ENCODE measurements around the gene KRTCAP2.

KRTCAP2 gene

DNA sequence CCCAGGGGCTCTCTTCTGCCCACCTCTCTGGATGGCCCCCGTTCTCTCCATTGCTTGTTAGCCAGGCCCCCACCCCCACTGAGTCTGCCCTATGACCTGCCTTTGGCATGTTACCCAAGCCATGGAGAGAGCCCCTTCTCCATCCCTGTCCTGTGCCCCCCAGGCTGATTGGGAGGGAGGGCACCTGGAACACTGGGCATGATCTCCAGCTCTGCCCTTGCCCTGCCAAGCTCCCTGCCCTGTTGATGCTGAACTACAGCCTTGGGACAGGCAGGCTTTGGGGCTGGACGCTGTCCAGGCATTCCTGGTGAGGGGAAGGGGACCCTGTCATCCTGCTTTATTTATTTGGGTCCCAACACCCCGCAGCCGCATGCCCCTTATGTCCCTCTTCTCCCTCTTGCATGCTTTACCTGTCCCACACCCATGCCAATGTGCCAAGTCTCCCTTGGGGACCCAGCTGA is 11.3 kb upstream of the KRTCAP2 start:
- DNase-seq (ENCODE audit: low read depth in 1 of 2, low spot score in 1 of 2), result no peak

GRCh38 chr1:155183775-155184221 is 10.7 kb upstream of the KRTCAP2 start:
- no peak for DNase-seq (ENCODE audit: low read depth in 1 of 2, low spot score in 1 of 2)

GRCh38 chr1:155182052-155182550 is 9.0 kb upstream of the KRTCAP2 start:
- DNase-seq (ENCODE audit: low read depth in 1 of 2, low spot score in 1 of 2), result no peak

- no peak for DNase-seq (ENCODE audit: low read depth in 1 of 2, low spot score in 1 of 2)
These were observed 8.4 kb upstream of the KRTCAP2 start for GRCh38 chr1:155181371-155182051.

DNA sequence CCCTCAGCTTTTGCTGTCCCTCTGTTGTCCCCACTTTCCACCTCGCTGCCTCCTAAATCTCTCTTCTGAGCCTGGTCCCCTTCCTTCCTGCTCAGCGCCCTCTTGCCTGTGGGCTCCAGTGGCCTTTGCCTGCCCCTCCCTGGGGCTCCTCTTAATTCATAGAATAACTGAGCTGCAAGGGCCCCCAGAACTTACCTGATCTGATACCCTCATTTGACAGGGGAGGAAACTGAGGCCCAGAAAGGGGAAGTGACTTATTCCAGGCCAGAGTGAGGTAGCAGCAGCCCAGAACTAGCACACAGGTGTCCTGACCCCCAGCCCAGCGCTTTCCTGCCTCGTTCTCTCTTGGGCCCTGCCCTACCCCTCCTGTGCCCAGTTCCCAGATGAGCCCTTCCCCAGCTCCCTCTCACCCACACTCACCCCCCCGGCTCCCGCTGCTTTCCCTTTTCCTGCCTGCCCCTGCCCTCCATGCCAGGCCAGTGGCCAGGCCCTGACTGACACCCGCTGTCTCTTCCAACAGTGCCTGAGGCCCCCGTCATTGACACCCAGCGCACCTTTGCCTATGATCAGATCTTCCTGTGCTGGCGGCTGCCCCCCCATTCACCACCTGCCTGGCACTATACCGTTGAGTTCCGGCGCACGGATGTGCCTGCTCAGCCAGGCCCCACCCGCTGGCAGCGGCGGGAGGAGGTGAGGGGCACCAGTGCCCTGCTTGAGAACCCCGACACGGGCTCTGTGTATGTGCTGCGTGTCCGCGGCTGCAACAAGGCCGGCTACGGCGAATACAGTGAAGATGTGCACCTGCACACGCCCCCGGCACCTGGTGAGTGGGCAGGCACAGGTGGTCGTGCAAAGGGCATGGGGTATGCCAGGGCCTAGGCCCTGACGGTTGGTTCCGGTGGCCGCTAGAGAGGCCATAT is 6.3 kb upstream of the KRTCAP2 start:
- DNase-seq (ENCODE audit: low read depth in 1 of 2, low spot score in 1 of 2), result no peak

- DNase-seq (ENCODE audit: low read depth in 1 of 2, low spot score in 1 of 2), result no peak
These were observed 5.5 kb upstream of the KRTCAP2 start for GRCh38 chr1:155178441-155179111.

DNA sequence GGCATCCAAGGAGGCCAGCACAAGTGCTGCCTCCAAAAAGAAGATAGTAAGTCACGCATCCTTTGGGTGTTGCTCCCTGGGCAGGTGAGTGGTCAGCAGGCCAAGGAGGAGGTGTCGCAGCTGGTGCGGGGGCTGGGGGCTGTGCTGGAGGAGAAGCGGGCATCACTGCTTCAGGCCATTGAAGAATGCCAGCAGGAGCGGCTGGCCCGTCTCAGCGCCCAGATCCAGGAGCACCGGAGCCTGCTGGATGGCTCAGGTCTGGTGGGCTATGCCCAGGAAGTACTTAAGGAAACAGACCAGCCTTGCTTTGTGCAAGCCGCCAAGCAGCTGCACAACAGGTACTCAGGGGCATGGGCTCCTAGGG is 4.8 kb upstream of the KRTCAP2 start:
- DNase-seq (ENCODE audit: low read depth in 1 of 2, low spot score in 1 of 2), result no peak

DNA sequence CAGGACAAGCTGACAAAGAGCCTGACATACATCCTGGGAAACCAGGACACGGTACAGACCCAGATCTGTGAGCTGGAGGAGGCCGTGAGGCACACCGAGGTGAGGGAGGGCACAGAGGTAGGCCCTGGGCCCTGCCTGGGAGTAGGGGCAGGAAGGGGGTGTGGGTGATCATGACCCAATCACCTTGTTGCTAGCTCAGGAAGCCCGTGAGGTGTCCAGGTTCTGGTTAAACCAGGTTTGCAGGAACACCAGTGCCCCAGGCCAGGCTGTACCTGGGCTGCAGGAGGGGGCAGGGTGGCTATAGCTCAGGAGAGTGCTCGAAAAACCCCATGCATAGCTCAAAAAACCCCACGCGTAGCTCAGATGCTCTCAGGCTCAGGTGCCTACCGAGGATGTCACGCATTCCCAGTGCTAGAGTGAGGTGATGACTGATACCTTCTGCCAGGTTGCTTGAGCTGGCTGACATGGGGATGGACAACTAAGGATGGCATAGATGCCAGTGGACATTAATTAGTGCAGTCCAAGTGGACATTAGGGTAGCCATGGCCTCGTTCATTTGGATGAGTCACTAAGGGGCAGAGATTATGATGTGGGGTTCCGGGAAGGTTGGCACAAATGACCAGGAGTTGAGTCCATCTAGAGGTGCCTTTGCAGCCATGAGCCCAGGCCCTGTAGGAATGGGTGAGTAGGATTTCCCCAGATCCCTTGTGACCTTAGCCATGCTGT is 4.3 kb upstream of the KRTCAP2 start:
- no peak for DNase-seq (ENCODE audit: low read depth in 1 of 2, low spot score in 1 of 2)

DNA sequence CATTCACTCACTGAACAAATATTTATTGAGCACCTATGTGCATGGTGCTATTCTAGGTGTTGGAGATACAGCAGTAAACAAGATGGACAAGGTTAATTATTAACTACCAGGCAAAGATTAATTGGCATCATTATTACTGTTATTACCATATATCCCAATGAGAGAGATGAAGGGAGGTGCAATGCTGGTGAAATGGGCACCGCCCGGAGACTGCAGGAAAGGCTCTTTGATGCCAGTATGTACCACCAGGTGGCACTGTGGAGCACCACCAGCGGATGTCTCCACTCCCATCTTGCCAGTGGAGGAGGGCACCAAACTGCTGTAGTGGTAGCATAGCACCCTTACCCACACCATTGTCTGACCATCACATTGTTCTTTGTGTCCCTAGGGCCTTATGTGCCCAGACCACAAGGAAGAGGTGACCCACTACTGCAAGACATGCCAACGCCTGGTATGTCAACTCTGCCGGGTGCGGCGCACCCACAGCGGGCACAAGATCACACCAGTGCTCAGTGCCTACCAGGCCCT is 3.5 kb upstream of the KRTCAP2 start:
- peak; percentile 73 to 79 for DNase-seq (ENCODE audit: low read depth in 1 of 2, low spot score in 1 of 2)

- no peak for DNase-seq (ENCODE audit: low read depth in 1 of 2, low spot score in 1 of 2)
These were observed 2.8 kb upstream of the KRTCAP2 start for GRCh38 chr1:155175927-155176371.

GRCh38 chr1:155175281-155175926 is 2.3 kb upstream of the KRTCAP2 start:
- no peak for DNase-seq (ENCODE audit: low read depth in 1 of 2, low spot score in 1 of 2)

DNA sequence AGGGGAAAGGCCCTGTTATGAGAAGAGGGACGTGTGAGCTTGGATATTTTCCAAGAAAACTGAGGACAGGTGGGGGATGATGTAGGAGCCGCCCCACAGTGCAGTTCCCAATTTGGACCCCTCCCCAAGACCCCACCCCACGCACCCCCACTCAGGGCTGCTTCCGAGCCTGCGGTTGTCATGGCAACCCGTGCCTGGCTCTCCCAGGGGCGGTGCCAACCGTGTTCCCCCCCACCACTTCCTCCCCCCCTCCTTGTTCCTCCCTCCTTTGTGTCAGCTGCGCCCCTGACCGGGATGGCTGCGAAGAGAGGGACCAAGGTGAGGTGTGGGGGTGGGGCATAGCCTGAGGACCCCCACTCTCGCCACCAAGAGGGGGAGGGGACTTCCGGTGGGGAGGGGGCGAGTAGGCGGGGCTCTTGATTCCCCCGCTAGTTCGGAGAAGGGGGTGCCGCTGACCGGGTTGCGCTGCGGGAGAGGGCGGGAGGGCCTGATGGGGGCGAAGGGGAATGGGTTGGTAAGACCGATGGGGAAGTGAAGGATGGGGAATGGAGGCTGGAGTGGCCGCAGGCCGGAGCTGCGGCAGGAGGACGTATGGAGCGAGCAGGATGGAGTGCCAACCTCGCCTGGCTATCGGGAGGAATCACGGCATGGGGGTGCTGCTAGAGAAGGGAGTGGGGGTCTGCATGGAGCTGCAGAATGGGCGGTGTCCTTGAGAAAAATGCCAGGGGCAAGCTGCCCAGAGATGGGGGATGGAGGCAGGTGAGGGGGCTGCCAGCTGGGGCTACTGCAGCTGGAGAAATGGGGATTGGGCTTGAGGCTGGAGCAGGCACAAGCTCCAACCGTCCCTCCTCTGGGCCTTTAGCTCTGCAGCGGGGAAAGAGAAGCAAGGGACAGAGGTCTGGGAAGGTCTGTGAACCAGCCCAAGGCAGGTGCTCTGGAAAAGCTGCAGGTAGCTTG is 1.5 kb upstream of the KRTCAP2 start:
- DNase-seq (ENCODE audit: low read depth in 1 of 2, low spot score in 1 of 2), result peak; percentile 26 to 36

DNA sequence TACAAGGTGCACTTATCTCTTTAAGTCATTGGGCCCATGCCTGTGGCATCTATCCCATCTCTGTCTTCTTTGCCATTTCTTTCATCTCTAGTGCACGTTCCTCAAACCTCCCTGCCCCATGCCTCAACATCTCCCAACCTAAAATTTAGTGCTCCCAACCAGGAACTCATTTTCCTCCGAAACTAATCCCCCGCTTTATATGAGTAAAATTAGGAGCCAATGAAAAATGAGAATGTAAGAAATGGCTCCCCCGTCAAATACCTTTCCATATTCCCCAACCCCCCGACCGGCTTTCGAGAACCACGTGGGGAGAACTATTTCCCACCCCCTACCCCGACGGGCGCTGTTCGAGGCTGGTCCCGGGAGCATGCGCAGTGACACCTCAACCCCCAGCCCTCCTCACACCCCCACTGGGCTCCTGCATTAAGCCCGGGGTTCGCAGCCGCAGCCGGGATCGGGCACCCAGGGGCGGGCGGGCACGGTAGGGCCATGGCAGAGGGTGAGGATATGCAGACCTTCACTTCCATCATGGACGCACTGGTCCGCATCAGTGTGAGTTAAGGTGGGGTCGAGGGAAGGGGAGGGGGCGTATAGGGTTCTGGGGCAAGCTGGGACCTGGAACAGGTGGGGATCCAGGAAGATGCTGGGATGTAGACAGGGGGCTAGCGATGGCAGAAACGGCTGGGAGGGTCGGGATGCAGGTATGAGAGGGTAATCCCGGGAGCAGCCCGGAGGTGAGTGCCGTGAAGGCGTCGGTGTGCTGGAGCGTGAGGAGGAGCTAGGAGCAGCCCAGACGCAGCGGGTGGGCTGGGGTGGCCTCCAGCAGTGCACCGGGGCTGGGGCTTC is 597 bp upstream of the KRTCAP2 start, which contains the start of gene TRIM46:
Gene TRIM46, plus strand, starts transcription at position 372 of the 846 bp plus-strand sequence. Its CDS starts 118 bp downstream, at position 490.
- DNase-seq (ENCODE audit: low read depth in 1 of 2, low spot score in 1 of 2), result peak; percentile 26 to 52

- no peak for DNase-seq (ENCODE audit: low read depth in 1 of 2, low spot score in 1 of 2)
These were observed 1.0 kb downstream of the KRTCAP2 start for GRCh38 chr1:155171836-155172731.

- DNase-seq (ENCODE audit: low read depth in 1 of 2, low spot score in 1 of 2), result no peak
These were observed 2.3 kb downstream of the KRTCAP2 start for GRCh38 chr1:155170806-155171205.

GRCh38 chr1:155170101-155170785 is 2.9 kb downstream of the KRTCAP2 start:
- no peak for DNase-seq (ENCODE audit: low read depth in 1 of 2, low spot score in 1 of 2)
